SK-N-MC (cell line): ENCODE results near the gene CASP2.
"Not testable (repeated sequence)": the region's sequence is repeated elsewhere in the genome, so short reads cannot be mapped to it uniquely, and the experiment has no call there.

ENCODE experiments used
- EZH2 ChIP-seq: fragments of 200-600 bp; sonication (generic); IDR thresholded peaks from one replicate; pipeline ENCODE4 v1.6.1; 2017; ENCODE audit warnings: antibody characterized with exemption
- POLR2AphosphoS5 ChIP-seq: IDR thresholded peaks from 2 replicates; pipeline ENCODE4 v1.6.1; 2012; ENCODE audit warnings: mild to moderate bottlenecking, low read depth, low read length, borderline replicate concordance

GRCh38 chr7:143264196-143264568, 24.0 kb upstream of the CASP2 start:
- not testable (repeated sequence) for TF ChIP-seq EZH2, POLR2AphosphoS5
